Activated gamma-delta T cell (primary cell): ENCODE measurements around the gene KRT77.
"Not testable (repeated sequence)": the region's sequence is repeated elsewhere in the genome, so short reads cannot be mapped to it uniquely, and the experiment has no call there.

Source experiments
- DNase-seq: peaks from one replicate; lab custom pipeline; 2025; lab: John Stamatoyannopoulos, UW

Gene KRT77

DNA sequence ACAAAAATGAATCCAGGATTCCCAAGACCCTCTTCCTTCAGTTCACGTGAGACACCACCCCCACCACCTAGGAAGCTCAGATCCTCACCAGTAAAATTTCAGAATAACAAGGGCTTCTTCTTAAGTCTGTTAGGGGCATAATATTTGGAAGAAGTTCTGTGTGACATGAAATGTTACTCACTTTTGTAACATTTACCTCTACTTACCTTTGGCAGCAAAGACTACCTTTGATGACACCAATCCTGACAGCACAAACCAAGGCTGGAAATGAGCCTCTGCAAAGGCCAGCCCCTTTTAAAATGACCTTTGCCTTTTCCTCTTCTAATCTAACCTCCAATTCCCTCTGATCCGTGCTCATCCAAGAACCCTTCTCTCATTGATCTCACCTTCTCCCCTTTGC, 19.4 kb upstream of the KRT77 start:
- DNase-seq: no peak

DNA sequence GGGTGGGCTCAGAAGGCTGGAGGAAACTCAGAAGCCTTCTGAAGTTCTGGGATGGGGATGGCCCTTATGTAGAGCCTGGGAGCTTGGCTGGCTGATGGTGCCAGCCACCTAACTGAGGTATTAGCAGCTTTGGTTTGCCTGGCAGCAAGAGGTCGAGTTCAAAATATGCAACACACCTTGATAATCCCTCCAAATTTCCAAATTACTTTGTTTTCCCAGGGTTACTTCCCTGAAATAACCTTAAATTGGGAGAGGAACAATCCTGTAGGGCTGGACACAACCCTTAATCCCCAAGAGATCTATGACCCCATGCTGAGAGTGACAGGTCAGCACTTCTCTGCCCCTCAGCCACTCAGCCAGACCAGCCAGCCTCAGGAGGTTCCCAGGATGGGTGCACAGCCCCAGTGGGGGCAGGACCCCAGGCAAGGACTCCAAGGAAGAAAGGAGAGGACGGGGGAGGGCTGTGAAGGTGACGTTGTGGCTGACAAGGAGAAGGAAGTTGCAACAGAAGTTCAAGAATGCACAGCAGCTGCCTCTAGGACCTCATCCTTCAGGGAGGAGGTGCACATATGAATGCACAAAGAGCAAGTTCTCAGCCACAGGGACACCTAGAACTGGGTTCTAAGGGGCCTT, 18.6 kb upstream of the KRT77 start:
- DNase-seq: no peak

DNA sequence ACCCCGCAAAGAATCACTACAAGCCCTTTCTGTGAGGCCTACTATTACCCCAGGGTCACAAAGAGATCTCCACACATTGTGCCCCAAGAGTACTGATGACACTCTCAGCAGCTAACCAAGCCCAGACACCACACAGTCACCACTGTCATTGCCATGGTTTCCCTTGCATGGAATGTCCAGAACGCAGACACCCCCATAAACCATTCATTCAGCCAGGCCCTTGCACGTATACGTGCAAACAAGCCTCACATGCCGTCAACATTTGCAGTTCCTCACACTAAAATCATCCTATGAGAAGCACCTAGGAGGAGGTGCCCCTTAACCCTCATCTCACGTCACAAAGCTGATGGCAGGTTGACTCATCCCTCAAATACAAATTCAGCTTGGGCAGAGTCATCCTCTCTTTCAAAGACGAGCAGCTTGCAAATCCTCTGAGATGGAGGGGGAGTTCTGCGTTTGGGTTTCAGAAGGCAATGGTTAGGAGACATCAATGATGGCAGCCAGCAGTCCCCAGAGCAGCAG, 17.1 kb upstream of the KRT77 start:
- no peak for DNase-seq

DNA sequence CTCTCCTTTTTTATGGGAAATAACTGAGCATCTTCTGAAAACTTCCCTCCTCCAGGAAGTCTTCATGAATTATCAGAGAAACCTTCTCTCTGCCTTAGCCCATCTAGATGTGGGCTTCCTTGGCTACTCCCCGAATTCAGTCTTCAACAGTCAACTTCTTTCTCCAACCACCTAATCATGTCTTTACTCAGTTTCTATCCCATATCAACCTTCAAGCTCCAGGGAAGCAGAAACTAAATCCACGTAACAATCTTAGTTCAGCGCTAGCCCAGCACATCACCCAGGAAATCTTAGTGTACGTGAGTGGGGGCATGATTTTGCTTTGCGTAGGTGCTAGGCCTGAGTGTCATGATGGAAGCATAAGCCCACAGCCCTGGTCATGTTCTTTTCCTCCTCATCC, 12.7 kb upstream of the KRT77 start:
- DNase-seq: no peak

DNA sequence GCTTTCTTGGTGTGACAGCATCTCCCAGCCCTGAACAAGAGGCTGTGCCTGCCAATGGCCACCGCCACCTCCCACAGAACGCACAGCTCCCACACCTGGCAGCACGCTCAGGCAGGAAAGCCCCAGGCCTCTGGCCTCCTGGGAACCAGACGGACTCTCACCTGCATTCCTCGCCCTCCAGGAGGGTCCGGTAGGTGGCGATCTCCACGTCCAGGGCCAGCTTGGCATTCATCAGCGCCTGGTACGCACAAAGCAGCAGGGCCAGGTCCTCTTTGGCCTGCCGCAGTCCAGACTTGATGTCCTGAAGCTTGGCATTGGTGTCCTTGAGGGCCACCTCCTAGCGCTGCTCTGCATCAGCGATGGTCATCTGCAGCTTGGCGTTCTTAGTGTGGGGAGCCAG, 12.1 kb upstream of the KRT77 start:
- no peak for DNase-seq

DNA sequence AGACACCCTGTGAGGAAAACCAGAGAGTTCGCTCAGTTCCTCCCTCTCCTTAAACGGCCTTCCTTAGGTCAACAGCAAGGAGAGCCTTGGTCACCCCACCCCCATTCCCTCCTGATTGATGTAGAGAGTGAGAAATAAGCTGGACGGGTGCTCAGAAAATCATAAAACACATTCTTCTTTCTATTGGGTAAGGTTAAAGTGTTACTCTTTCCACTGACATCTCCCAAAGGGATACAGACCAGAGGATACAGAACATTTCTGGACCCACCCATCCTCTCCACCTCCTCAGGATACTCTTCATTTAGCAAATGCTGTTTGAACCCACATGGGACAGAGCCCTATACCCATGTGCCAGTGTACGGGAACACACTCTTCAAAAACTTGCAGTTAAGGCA, 11.6 kb upstream of the KRT77 start:
- DNase-seq: no peak

DNA sequence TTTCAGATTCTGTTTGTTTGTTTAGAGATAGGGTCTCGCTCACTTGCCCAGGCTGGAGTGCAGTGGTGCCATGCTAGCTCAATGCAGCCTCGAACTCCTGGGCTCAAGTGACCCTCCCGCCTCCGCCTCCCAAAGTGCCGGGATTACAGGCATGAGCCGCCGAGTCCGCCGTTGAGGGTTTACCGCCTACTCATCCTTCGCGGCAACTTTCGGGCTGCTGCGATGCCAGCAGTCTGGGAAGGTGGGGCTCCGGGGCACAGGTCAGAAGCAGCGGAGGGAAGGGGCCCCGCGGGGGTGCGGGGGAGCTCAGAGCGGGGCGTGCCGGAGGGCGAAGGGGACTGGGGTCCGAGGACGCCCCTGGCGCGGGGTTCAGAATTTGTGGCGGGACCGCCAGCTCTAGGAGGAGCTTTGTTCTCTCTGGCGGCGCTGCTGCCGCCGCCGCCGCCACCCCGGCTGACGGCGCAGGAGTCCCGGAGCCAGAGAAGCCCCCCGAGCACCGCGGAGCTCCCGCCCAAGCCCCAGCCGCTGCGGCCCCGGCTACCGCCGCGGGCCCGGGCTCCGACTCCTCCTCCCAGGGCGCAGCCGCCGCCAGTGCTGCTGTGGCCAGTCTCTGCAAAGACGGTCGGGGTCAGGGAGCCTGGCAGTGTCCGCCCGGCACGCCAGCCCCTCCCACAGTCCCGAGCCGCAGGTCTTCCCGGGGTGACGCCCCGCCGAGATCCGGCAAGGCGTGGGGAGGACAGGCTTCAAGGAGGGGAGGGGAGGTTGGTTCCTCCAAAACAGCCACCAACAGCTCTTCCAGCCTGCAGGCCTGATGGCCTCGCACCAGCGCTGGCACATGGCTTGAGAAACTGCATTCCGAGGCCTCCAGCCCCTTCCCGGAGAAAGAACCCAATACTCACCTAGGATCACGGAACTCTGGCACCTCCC, 10.9 kb upstream of the KRT77 start:
- DNase-seq: no peak

DNA sequence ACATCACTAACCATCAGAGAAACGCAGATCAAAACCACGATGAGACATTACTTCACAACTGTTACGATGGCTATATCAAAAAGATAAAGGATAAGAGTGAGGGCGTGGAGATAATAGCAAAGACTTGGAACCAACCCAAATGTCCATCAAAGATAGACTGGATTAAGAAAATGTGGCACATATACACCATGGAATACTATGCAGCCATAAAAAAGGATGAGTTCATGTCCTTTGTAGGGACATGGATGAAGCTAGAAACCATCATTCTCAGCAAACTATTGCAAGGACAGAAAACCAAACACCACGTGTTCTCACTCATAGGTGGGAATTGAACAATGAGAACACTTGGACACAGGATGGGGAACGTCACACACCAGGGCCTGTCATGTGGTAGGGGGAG, 8.8 kb upstream of the KRT77 start:
- not testable (repeated sequence) for DNase-seq

DNA sequence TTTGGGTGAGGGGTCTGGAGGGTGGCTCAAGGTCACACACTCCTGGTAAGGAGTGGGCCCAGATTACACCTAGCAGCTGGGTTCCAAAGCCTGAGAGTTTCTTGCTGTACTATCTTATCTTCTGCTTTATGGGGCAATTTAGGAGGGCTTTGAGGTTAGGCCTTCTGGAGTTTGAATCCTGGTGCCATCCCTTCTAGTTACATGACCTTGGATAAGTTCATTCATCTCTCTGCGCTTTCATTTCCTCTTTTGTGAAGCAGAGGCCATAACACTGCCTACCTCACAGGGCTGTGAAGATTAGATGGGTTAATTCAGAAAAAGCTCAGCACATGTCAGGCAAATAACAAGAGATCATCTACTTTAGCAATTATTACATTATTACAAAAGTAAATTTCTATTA, 7.4 kb upstream of the KRT77 start:
- DNase-seq: no peak

DNA sequence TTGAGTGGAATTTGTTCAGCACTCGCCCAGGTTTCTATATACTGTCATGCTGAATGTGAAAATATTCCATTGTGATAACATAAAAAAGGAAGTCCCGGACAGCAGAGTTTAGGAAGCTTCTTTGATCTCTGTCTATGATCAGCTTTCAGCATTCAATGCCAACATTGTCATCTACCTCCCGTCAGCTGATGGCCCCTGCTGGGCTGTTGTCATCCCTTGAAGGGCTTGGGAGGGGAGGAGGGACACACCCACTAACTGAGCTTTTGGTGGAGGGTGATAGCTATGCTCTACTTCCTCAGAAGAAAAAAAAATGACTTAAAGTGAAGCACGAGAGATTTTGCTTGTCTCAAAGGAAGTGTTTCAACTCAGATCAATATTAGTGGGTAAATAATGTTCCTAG, 4.7 kb upstream of the KRT77 start:
- DNase-seq: no peak

DNA sequence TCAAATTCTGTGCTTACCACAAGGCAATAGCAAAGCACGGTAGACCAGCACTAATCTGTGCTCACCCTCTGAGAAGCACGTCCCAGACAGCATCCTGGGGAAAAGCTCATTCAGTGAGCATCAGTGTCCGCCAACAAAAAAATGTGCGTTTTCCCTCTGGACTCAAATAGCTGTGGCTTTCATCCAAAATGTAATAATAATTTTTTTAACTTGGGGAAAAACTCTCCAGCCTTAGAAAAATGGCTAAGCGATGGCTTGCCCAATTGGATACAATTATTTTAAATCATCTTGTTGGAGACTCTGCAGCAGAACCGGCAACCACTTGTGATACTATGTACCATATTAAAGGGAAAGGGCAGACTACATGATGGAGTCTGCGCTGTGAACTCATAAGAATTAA, 1.1 kb upstream of the KRT77 start:
- DNase-seq: no peak

DNA sequence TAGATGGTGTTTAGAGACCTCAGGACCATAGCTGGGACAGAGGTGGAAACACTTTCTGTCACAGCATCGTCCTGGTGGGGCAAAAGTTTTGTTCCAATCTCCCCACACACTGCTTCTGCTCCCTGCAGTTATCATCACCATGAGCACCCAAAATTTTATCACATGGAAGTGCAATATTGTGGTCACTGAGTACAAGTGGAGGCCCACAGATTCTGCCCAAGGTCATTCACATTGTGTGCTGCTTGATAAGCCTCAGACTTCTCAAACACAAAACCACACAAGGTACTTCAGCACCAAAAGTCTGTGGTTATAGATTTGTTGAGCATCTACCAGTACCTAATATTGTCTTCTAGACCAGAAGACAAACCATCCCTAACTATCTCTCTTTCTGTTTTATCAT, 554 bp upstream of the KRT77 start:
- DNase-seq: no peak

DNA sequence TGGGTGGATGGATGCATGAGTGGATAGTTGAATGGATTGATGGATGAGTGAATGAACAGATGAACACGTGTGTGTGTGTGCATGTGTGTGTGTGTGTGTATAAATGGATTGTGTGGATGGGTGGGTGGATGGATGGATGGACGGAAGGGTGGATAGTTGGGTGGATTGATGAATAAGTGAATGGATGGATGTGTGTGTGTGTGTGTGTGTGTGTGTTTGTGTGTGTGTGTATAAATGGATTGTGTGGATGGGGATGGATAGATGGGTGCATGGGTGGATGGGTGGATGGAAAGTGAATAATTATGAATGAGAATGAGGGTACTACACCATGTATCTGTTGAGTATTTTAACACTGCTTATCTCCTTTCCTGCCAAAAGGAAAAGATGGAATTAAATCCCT, 986 bp downstream of the KRT77 start:
- no peak for DNase-seq

DNA sequence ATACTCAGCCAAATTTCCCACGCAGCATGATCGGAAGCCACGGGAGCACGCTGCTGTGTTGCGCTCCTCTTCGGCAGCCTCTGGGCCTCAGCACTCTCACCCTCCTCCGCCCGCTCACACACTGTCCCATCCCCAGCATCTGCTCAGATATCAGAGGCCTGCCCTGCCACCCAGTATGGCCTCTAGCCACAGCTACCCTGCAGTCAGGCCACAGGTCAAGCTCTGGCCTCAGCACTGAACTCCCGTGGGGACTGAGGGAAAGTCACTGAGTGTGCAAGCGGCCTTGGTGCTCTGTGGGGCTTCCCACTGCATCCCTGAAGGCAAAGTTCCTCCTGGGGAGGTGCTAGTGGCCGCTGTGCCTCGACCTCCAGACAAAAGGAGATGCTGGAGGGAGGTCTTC, 2.0 kb downstream of the KRT77 start:
- DNase-seq: no peak

DNA sequence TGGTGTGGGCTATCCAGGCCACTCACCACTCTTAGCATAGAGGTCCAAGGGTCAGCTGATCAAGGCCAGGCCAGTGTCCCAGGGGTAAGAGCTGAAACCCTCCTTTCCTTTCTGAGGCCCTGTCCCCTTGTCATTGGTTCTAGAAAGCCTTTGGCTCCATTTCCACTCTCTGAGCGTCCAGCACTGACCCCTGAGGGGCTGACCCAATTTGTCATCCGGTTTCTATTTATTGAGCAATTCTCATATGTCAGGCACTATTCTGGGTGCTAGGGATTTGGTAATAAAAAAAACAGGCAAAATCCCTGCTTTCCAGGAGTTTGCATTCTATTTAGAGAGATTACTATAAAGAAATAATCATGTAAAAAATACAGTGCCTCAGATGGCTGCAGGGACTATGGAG, 3.4 kb downstream of the KRT77 start:
- no peak for DNase-seq

DNA sequence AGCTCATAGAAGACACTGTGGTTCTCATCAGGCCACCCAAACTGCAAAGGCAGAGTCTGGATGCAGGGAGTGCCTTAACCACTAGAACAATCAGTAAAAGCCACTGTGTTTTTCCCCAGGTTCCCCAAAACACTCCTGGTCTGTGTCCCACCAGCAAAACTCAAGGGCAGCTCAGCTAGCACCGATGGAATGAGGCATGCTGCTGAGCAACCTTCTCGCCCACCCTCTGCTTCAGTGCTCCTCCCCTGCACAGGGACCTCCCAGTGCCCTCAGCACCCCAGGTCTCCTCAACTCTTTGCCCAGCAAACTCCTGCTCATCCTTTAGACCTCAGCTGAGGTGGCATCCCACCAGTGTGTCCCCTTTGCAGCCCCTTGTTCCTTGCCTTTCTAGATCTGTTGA, 4.0 kb downstream of the KRT77 start:
- no peak for DNase-seq

DNA sequence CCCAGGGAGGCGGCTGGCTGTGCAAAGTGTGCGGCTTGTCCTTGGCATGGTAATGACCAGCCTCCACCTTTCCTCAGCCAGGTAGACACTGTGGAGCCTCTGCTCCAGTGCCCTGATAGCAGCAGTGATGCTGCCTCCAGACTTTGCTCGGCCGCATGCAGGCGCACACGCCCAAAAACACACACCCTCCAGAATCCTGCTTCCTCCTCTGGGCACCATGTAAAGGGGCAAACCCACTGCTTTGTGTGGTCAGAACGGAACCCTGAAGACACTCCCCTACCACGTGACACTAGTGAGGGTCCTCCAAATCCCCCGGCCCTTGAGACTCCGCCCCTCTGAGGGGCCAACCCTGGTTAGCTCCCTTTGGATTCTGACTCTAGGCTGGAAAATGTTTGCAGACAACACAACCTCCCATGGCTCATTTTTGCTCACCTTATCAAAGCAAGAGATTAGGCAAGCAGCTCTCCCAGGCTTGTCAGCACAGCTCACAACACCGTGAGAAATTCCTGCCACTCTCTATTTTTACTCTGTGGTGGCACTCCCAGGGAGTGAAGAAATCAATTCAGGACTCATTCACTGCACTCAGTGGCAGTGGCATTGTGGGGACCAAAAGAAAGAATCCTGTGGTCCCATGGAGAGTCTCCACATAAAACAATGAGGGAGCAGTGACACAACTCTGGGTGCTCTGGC, 4.5 kb downstream of the KRT77 start:
- no peak for DNase-seq

DNA sequence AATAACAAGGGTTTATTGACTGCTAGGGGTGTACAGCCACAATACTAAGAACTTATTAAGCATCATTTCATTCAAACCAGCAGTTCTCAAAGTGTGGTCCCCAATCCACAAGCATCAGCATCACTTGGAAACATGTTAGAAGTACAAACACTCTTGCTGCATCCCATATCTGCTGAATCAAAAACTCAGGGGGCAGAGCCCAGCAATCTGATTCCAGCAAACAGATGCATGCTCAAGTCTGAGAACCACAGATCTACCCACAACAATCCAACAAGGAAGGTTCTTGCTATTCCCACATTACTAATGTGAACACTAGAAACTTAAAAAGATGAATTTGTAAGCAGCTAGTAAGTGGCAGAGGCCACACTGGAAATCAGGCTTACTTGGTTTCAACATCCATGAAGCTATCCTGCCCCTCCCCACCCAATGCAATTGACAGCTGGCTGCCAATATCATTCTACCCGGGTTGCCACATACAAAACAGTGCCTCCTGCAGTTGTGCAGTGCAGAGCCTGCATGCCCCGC, 6.2 kb downstream of the KRT77 start:
- no peak for DNase-seq

DNA sequence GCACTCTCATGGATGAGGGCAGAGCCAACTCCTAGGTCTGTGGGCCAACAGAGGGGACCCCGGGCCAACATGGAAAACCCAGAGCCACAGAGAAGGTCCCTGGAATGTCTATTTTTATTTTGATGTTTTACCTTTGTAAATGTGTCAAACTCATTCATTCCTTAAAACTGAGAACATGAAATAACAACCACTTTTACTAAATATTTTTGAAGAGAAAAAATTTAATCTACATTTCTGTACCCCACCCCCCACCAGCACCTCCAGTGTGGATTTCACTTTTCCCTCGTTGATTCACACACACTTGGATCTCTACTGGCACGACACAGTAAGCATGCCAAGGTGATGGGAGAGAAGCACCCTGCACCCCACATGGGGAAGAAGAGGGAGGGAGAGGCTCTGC, 6.7 kb downstream of the KRT77 start:
- no peak for DNase-seq

DNA sequence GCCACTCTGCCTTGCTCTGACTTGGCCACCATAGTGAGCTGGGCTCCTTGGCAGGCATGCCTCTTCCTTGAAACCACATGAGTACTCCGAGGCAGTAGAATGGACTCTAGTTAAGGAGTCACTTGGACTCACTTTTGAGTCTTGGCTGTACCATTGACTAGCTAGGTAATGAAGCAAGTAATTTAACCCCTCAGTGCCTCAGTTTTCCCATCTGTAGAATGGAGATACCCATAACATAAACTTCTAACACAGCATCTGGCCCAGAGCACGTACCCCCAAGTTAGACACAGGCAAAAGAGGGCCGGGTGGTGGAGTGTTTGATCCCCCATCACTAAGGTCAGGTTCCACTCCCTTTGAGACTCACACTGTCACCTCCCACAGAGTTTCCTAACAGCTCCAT, 8.3 kb downstream of the KRT77 start:
- no peak for DNase-seq

DNA sequence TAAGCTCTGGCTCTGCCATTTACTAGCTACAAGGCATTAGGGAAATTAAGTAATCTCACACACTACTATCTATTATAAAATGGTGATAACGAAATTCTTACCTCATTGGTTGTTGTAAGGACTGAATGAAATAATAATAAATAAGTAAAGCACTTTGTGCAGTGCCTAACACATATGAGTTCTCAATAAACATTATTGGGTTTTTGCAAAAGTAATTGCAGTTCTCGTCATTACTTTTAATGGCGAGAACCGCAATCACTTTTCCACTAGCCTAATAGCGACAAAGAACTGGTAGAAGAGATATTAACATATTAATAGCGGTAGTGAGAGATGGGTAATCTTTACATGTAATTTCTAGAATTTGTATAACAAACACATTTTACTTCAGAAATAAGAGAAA, 9.2 kb downstream of the KRT77 start:
- DNase-seq: no peak

DNA sequence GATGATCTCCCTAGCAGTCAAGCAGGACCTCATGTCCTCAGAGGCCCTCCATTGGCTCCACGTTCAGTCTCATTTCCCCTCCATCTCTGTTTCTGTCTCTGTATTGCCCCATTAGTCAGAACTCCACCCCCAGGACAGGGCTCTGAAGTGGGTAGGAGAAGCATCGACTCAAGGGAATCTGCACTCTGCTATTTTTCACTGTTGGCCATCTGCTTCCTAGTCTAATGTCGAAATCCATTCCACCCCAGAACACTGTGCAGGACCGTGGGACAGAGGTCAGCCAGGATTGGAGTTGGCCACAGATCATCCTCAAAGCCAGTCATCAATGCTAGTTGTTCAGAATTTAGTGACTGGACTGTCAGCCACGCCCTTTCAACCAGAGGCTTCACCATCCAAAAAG, 10.1 kb downstream of the KRT77 start:
- DNase-seq: no peak

DNA sequence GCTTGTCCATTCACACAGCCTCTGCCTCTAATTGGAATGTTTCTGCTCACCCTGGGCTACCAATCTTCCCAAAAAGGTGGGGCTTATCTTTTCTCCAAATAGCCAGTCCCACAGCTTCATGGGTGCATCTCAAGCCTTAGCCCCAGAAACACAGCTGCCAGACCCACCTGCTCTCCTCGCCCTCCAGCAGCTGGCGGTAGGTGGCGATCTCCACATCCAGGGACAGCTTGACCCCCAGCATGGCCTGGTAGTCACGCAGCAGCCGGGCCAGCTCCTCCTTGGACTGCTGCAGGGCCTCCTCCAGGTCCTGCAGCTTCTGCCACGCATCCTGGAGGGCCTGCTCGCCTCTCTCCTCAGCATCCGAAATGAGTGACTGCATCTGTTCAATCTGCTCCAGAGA, 11.1 kb downstream of the KRT77 start:
- no peak for DNase-seq
